ENCODE data around the gene SPOCK1. TPM values are rescaled to one million over a fixed set of nuclear protein-coding genes. Genes with fewer than 3 reads are reported as not detected.

The SPOCK1 gene
- total and polyA plus RNA-seq, 4 donors = 0.48 to 4.5 (median 0.69) TPM

DNA sequence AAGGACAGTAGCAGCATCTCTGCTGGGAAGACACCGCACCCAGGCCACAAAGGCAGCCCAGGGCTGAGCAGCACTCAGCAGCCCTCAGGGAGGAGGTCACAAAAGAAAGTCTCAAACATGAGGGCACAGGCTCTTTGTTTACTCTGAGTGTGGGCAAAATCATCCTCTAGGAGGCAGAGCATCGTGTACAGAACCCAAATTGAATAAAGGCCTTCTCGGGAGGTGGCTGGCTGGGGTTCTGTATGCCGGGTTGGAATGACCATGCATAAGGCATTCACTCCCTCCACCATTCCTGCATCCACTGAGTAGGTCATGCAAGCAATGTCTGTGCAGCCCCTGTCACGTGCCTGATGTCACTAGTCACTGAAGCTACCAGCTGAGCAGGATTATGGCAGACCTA is 412.8 kb downstream of the SPOCK1 start:
- peaks cover 0 to 27% (median 0%) of the 10 kb centered on the region in 3 donors for H3K27me3 ChIP-seq (ENCODE audit: control insufficient read depth in 3 of 3, insufficient read depth in 3 of 3, low read length in 2 of 3)
- no peaks in the 10 kb centered on the region for H3K9me3 ChIP-seq (ENCODE audit: control insufficient read depth in 4 of 4, insufficient read depth in 3 of 4, low read length in 3 of 4)
- WGBS, 2 donors = 66 to 73% methylated on average over 5 of the region's 5 CpGs
- H3K27ac ChIP-seq (ENCODE audit: low read depth in 1 of 2, low read length in 1 of 2) = no peak overlapping the region
- no peaks in the 10 kb centered on the region for H3K36me3 ChIP-seq (ENCODE audit: control insufficient read depth in 4 of 4, insufficient read depth in 4 of 4, low read length in 4 of 4)
- DNase-seq (no peak), ATAC-seq (ENCODE audit: insufficient read depth, low FRiP score) (no peak)
- no peaks in the 10 kb centered on the region for H3K4me1 ChIP-seq (ENCODE audit: control insufficient read depth in 5 of 5, insufficient read depth in 5 of 5, low read length in 5 of 5)
- no peak overlapping the region for H3K9ac ChIP-seq (ENCODE audit: insufficient read depth in 1 of 2, low read length in 2 of 2)
- H3K4me3 ChIP-seq = no peak overlapping the region
- TF ChIP-seq, protein P1, sequence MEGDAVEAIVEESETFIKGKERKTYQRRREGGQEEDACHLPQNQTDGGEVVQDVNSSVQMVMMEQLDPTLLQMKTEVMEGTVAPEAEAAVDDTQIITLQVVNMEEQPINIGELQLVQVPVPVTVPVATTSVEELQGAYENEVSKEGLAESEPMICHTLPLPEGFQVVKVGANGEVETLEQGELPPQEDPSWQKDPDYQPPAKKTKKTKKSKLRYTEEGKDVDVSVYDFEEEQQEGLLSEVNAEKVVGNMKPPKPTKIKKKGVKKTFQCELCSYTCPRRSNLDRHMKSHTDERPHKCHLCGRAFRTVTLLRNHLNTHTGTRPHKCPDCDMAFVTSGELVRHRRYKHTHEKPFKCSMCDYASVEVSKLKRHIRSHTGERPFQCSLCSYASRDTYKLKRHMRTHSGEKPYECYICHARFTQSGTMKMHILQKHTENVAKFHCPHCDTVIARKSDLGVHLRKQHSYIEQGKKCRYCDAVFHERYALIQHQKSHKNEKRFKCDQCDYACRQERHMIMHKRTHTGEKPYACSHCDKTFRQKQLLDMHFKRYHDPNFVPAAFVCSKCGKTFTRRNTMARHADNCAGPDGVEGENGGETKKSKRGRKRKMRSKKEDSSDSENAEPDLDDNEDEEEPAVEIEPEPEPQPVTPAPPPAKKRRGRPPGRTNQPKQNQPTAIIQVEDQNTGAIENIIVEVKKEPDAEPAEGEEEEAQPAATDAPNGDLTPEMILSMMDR (IDR thresholded peaks at IDR 0.05; ENCODE audit: control extremely low read depth, extremely low read depth) = no peak

DNA sequence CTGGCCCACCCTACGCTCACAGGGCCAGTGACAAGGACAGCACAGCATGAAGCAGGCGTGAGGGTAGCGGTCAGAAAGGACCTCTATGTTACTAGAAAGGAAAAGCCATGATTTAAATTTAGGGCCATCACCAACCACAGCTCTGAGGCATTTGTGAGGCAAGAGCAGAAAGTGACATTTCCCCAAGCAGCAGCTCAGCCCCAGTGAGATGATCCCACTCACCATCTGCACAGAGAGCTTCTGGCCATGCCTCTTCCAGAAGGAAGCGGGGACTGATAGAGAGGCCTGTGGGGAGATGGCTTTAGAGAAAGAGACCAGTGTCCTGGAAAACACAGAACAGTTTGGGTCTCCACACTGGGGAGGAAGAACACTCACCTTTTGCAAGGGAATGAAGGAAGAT is 413.9 kb downstream of the SPOCK1 start:
- H3K36me3 ChIP-seq (ENCODE audit: control insufficient read depth in 4 of 4, insufficient read depth in 4 of 4, low read length in 4 of 4) = no peaks in the 10 kb centered on the region
- TF ChIP-seq, protein P1 (IDR thresholded peaks at IDR 0.05; ENCODE audit: control extremely low read depth, extremely low read depth) = no peak
- no peak for DNase-seq
- no peak overlapping the region for H3K4me3 ChIP-seq
- H3K9ac ChIP-seq (ENCODE audit: insufficient read depth in 1 of 2, low read length in 2 of 2) = no peak overlapping the region
- H3K27me3 ChIP-seq (ENCODE audit: control insufficient read depth in 3 of 3, insufficient read depth in 3 of 3, low read length in 2 of 3) = peaks cover 0 to 30% (median 0%) of the 10 kb centered on the region in 3 donors
- WGBS, 2 donors = 83 to 89% methylated on average over 4 of the region's 4 CpGs
- H3K9me3 ChIP-seq (ENCODE audit: control insufficient read depth in 4 of 4, insufficient read depth in 3 of 4, low read length in 3 of 4) = no peaks in the 10 kb centered on the region
- no peak for ATAC-seq (ENCODE audit: insufficient read depth, low FRiP score)
- no peaks in the 10 kb centered on the region for H3K4me1 ChIP-seq (ENCODE audit: control insufficient read depth in 5 of 5, insufficient read depth in 5 of 5, low read length in 5 of 5)
- no peak overlapping the region for H3K27ac ChIP-seq (ENCODE audit: low read depth in 1 of 2, low read length in 1 of 2)

DNA sequence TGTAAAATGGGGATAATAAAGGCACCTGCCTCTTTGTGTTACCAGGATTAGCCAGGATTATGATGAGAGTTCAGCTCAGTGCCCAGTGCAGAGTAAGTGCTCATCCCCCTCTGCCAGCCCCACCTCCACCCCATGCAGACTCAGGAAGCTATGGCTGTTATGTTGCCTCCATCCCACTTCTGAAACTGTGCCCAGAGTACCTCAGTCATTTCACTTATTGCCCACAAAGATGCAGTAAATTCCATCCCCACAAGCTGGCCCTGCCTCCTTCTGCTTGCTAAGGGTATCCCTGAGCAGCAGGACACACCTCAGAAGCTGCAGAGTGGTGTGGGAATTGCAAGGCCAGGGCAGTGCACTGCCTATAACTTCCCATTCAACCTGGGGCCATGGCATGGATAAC is 415.1 kb downstream of the SPOCK1 start:
- no peaks in the 10 kb centered on the region for H3K9me3 ChIP-seq (ENCODE audit: control insufficient read depth in 4 of 4, insufficient read depth in 3 of 4, low read length in 3 of 4)
- no peak for ATAC-seq (ENCODE audit: insufficient read depth, low FRiP score)
- no peak for DNase-seq
- no peak overlapping the region for H3K4me3 ChIP-seq
- H3K36me3 ChIP-seq (ENCODE audit: control insufficient read depth in 4 of 4, insufficient read depth in 4 of 4, low read length in 4 of 4) = no peaks in the 10 kb centered on the region
- TF ChIP-seq, protein P1 (IDR thresholded peaks at IDR 0.05; ENCODE audit: control extremely low read depth, extremely low read depth) = no peak
- H3K4me1 ChIP-seq (ENCODE audit: control insufficient read depth in 5 of 5, insufficient read depth in 5 of 5, low read length in 5 of 5) = no peaks in the 10 kb centered on the region
- no peak overlapping the region for H3K27ac ChIP-seq (ENCODE audit: low read depth in 1 of 2, low read length in 1 of 2)
- no peak overlapping the region for H3K9ac ChIP-seq (ENCODE audit: insufficient read depth in 1 of 2, low read length in 2 of 2)
- H3K27me3 ChIP-seq (ENCODE audit: control insufficient read depth in 3 of 3, insufficient read depth in 3 of 3, low read length in 2 of 3) = peaks cover 0 to 34% (median 0%) of the 10 kb centered on the region in 3 donors

DNA sequence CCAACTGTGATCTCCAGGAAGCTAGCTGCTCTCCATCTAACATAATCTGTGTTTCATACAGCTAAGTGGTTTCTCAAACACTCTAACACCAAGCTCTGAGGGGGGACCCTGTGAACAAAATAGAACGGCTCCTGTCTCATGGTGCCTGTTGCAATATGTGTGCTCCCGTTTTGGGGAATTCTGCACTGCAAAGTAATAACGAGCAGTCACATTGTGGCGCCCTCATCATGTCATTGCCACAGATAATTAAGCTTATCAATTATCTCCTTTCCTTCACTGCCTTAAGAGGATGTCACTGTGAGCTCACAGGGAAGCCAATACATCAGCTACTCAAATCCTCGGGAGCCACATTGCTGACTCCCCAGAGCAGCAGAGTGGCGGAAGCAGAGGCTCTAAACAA is 416.2 kb downstream of the SPOCK1 start:
- H3K27me3 ChIP-seq (ENCODE audit: control insufficient read depth in 3 of 3, insufficient read depth in 3 of 3, low read length in 2 of 3) = peaks cover 0 to 40% (median 0%) of the 10 kb centered on the region in 3 donors
- DNase-seq (no peak), ATAC-seq (ENCODE audit: insufficient read depth, low FRiP score) (no peak)
- WGBS, 2 donors = 77 to 88% methylated on average over 6 of the region's 6 CpGs
- H3K4me1 ChIP-seq (ENCODE audit: control insufficient read depth in 5 of 5, insufficient read depth in 5 of 5, low read length in 5 of 5) = no peaks in the 10 kb centered on the region
- no peak overlapping the region for H3K4me3 ChIP-seq
- H3K36me3 ChIP-seq (ENCODE audit: control insufficient read depth in 4 of 4, insufficient read depth in 4 of 4, low read length in 4 of 4) = no peaks in the 10 kb centered on the region
- no peak overlapping the region for H3K9ac ChIP-seq (ENCODE audit: insufficient read depth in 1 of 2, low read length in 2 of 2)
- TF ChIP-seq, protein P1 (IDR thresholded peaks at IDR 0.05; ENCODE audit: control extremely low read depth, extremely low read depth) = no peak
- H3K9me3 ChIP-seq (ENCODE audit: control insufficient read depth in 4 of 4, insufficient read depth in 3 of 4, low read length in 3 of 4) = no peaks in the 10 kb centered on the region
- H3K27ac ChIP-seq (ENCODE audit: low read depth in 1 of 2, low read length in 1 of 2) = no peak overlapping the region
